ENCODE measurements around the gene SLC25A29.

GRCh38 chr14:100292776-100293461, 13.3 kb downstream of the SLC25A29 start:
- TF ChIP-seq, protein P1, sequence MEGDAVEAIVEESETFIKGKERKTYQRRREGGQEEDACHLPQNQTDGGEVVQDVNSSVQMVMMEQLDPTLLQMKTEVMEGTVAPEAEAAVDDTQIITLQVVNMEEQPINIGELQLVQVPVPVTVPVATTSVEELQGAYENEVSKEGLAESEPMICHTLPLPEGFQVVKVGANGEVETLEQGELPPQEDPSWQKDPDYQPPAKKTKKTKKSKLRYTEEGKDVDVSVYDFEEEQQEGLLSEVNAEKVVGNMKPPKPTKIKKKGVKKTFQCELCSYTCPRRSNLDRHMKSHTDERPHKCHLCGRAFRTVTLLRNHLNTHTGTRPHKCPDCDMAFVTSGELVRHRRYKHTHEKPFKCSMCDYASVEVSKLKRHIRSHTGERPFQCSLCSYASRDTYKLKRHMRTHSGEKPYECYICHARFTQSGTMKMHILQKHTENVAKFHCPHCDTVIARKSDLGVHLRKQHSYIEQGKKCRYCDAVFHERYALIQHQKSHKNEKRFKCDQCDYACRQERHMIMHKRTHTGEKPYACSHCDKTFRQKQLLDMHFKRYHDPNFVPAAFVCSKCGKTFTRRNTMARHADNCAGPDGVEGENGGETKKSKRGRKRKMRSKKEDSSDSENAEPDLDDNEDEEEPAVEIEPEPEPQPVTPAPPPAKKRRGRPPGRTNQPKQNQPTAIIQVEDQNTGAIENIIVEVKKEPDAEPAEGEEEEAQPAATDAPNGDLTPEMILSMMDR (conservative IDR thresholded peaks at IDR 0.05; ENCODE audit: low read depth, low read length) = no peak
- TF ChIP-seq POLR2A (IDR thresholded peaks at IDR 0.05; ENCODE audit: low read depth, low read length) (no peak), BHLHE40 (IDR thresholded peaks at IDR 0.05; ENCODE audit: low read depth, low read length) (no peak), RCOR1 (IDR thresholded peaks at IDR 0.05; ENCODE audit: insufficient replicate concordance, low read length) (no peak)

Measured in IMR-90 (cell line).